ENCODE results near the gene APOD.
"Not testable (repeated sequence)": the region's sequence is repeated elsewhere in the genome, so short reads cannot be mapped to it uniquely, and the experiment has no call there.

The APOD gene

GRCh38 chr3:195617784-195618659, 34.3 kb upstream of the APOD start:
- DNase-seq (ENCODE audit: low read depth) = not testable (repeated sequence)

- not testable (repeated sequence) for DNase-seq (ENCODE audit: low read depth)
Observed at GRCh38 chr3:195617134-195617533, 33.4 kb upstream of the APOD start.

DNA sequence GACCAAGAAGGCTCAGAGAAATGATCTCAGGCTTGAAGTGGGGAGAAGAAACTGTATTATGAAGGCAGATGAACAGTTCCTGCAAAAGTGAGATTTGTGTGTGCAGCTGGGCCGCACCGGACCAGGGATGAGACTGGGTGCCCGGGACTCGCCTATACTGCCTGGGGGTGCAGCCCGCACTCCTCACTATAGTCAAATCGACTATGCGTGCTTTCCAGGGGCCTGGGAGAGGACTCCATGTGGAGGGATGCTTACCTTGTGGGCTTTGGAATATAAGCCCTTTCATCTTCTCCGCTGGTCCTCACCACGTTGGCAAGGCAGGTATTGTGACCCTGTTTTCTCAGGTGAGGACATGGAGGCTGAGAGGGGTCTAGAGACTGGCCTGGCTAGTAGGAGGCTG, 32.9 kb upstream of the APOD start:
- DNase-seq (ENCODE audit: low read depth) = no peak

DNA sequence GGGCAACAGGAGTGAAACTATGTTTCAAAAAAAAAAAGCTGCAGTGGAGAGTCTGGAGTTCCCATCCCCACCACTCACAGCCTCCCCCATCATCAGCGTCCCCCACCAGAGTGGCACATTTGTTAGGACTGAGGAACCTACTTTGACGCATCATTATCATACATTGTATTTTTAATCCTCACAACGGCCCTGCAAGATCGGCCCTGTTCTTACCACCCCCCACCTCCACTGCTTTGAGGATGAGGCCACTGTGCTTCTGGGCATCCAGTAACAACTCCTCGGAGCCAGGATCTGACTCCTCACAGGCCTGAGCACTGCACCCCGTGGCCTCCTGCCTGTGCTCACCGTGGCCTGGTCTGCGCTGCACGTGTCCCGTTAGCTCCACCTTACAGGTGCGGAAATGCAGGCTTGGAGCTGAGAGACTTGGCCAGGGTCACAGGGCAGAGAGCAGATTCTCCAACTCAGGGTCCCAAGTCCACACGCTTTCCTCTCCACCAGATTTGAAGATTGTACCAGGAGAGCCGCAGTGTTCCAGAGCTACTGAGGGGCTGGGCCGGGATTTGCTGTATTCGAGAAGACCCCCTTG, 32.3 kb upstream of the APOD start:
- DNase-seq (ENCODE audit: low read depth) = not testable (repeated sequence)

DNA sequence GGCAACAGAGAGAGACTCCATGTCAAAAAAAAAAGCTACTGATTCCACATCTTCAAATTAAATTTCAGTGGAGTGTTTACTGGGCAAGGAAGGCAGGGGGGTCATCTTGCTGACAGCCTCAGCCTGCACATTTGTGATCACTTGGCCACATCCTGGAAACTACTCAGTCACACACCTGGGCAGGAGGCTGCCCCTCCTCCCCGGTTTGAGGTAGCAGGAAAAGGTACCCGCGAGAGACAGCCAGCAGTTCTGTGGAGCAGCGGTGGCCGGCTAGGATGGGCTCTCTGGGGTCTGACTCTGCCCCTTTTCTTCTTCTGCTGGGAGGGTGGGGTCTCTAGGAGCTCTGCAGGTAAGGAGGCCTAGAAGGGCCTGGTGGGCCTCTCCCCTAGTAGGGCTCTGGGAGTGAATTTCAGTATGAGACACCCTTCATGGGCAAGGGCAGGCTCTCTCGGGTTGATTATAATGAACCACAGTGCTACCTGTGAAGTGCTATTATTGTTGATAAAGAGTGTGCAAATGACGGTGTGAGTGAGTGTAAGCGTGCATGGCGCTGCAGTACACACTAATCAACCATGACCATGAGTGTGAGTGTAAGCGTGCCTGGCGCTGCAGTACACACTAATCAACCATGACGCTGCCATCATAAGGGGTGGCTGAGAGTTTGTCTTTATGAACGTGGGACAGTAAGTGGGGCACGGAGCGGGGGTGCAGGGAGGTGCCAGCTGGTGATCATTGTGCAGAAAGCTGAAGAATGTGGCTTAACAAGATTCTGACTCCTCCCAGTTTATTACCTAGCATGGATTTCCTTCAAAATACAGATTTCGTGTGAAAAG, 31.1 kb upstream of the APOD start:
- DNase-seq (ENCODE audit: low read depth) = not testable (repeated sequence)

DNA sequence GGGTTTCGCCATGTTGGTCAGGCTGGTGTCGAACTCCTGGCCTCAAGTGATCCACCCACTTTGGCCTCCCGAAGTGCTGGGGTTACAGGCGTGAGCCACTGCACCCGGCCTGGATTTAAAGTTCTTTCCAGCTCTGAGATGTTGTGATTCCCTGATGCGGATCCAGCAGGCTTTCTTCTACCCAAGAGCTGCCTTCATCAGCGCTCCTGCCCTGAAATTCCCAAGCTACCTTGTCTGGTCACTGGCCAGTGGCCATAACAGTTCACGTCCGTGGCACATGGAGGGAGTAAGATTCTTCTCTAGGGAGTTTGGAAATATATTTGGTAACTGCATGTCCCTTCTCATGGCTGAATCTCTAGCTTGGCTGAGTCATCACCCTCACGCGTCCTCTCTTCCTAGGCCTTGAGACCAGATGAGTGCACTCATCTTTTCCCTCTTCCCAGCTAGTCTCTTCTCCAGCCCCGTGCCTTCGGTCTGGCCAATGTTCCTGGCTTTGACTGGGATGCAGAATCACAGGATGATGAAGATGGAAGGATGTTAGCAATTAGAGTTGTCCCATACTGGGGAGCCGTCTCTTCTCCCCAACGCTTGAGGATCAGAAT, 29.8 kb upstream of the APOD start:
- no peak for DNase-seq (ENCODE audit: low read depth)

GRCh38 chr3:195612075-195612800, 28.5 kb upstream of the APOD start:
- DNase-seq (ENCODE audit: low read depth) = no peak

DNA sequence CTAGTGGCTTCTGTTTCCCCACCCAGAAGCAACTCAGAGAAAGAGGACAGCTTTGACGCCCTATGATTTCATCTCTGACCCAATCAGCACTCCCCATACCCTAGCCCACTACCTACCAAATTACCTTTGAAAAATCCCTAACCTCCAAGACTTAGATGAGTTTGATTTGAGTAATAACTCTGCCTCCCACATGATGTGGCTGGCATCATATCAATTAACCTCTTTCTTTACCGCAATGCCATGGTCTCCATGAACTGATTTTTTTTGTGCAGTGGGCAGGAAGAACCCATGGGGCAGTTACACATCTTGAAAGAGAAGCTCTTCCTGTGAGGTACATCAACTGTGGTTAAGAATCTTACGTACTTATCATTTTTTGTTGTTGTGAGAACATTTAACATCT, 25.5 kb upstream of the APOD start:
- DNase-seq (ENCODE audit: low read depth) = no peak

- DNase-seq (ENCODE audit: low read depth) = not testable (repeated sequence)
Observed at GRCh38 chr3:195601785-195602184, 18.0 kb upstream of the APOD start.

GRCh38 chr3:195601382-195601781, 17.6 kb upstream of the APOD start:
- no peak for DNase-seq (ENCODE audit: low read depth)

DNA sequence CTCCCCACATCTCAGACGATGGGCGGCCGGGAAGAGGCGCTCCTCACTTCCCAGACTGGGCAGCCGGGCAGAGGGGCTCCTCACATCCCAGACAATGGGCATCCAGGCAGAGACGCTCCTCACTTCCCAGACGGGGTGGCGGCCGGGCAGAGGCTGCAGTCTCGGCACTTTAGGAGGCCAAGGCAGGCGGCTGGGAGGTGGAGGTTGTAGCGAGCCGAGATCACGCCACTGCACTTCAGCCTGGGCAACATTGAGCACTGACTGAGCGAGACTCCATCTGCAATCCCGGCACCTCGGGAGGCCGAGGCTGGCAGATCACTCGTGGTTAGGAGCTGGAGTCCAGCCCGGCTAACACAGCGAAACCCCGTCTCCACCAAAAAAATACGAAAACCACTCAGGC, 16.2 kb upstream of the APOD start:
- not testable (repeated sequence) for DNase-seq (ENCODE audit: low read depth)

DNA sequence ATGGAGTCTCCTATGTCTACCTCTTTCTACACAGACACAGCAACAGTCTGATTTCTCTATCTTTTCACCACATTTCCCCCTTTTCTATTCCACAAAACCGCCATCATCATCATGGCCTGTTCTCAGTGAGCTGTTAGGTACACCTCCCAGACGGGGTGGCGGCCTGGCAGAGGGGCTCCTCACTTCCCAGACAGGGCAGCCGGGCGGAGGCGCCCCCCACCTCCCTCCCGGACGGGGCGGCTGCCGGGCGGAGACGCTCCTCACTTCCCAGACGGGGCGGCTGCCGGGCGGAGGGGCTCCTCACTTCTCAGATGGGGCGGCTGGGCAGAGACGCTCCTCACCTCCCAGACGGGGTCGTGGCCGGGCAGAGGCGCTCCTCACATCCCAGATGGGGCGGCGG, 15.8 kb upstream of the APOD start:
- DNase-seq (ENCODE audit: low read depth) = not testable (repeated sequence)

DNA sequence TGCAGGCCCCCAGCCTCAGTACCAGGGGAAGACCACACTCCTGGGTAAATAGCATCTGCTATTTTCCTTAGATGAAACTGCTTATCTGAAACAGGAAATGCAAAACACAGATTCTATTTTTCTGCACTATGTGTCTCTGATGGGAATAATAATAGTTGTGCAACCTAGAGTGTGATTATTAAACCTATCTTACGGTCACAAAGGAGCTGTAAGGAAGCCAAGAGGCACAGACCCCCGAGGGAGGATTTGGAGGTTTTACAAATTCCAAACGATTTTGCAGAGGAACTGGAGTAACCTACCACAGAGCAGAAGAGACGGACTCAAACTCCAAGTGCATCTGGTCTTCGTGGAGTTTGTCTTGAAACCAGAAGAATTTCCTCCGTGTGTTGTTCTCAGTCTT, 14.1 kb upstream of the APOD start:
- no peak for DNase-seq (ENCODE audit: low read depth)

GRCh38 chr3:195597229-195597628, 13.5 kb upstream of the APOD start:
- no peak for DNase-seq (ENCODE audit: low read depth)

DNA sequence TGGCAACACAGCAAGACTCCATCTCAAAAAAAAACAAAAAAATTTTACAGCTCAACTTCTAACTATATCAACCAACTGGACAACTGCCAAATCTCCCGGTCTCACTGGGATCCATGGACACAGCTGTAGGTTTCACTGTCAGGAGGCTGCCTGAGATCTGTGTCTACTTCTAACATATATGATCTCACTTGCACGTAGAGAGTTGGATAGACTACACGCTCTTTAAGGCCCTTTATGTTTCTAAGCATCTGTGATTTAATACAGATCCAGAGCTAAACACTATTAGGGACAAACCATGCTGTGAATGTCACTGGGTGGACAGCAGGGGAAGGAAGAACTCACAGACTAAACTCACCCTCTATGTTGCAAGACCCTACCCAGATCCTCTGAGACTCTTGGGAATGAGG, 13.0 kb upstream of the APOD start:
- DNase-seq (ENCODE audit: low read depth) = no peak

- DNase-seq (ENCODE audit: low read depth) = no peak
Observed at GRCh38 chr3:195595785-195596531, 12.2 kb upstream of the APOD start.

GRCh38 chr3:195591852-195592251, 8.1 kb upstream of the APOD start:
- DNase-seq (ENCODE audit: low read depth) = no peak

DNA sequence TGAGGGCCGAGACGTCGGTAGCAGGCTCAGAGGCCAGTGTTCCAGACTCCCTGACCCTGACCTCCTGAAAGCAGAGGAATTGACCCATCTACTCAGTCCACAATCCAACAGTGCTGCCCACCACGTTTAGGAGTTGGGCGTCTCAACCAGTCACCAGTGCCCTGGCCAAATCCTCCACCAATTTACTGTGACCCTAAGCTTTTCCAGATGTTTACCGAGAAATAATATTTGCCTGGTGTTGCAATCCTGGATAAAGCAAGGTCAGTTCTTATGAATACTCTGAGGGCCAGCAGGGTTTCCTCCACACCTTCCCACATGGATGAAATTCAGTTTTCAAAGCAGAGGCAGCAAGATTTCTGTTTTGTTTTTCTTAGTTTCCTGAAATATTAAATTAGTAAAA, 7.5 kb upstream of the APOD start:
- no peak for DNase-seq (ENCODE audit: low read depth)

DNA sequence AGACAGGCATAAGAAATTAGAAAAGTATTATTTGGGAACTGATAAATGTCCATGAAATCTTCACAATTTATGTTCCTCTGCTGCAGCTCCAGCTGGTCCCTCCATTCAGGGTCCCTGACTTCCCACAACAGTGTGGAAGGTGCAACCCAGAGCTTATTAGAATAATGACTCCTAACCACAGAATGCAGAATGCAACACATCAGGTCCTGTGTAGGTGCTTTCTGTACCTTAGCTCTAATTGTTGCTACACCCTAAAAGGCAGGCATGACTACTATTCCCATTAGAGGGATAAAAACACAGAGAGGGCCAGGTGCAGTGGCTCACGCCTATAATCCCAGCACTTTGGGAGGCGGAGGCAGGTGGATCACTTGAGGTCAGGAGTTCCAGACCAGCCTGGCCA, 6.6 kb upstream of the APOD start:
- not testable (repeated sequence) for DNase-seq (ENCODE audit: low read depth)

DNA sequence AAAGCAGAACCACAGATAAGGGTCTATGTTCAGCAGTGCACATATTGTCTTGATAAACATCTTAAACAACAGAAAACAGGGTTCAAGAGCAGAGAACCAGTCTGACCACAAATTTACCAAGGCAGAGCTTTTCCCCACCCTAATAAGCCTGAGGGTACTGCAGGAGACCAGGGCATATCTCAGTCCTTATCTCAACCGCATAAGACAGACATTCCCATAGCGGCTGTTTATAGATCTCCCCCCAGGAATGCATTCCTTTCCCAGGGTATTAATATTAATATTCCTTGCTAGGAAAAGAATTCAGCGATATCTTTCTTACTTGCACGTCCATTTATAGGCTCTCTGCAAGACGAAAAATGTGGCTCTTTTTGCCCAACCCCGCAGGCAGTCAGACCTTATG, 6.1 kb upstream of the APOD start:
- DNase-seq (ENCODE audit: low read depth) = not testable (repeated sequence)

DNA sequence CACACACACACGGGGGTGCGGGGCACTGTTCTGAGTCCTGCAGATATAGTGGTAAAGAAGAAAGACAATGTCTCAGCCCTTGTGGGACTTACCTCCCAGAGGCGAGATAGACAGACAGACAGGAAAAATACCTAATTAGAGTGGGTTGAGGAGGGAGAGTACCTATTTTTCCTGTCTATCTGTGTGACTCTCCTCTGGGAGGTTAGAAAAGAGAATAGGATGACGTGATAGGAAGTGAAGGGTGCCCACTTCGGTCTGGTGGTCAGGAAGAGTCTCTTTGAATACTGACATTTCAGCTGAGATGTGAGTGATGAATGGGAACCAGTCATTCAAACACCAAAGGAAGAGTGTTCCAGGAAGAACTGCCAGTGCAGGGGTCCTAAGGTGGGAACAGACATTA, 4.1 kb upstream of the APOD start:
- no peak for DNase-seq (ENCODE audit: low read depth)
